GM03348 (cell line): ENCODE results near the gene PPP1R3G.
A peak's percentile ranks its signal among the peaks of the same experiment; 100 is the strongest.
"Not testable (repeated sequence)": the region's sequence is repeated elsewhere in the genome, so short reads cannot be mapped to it uniquely, and the experiment has no call there.

Experiments
- DNase-seq: peaks from one replicate; pipeline ENCODE4 v3.0.0; 2012; ENCODE audit warnings: low spot score

Gene PPP1R3G

DNA sequence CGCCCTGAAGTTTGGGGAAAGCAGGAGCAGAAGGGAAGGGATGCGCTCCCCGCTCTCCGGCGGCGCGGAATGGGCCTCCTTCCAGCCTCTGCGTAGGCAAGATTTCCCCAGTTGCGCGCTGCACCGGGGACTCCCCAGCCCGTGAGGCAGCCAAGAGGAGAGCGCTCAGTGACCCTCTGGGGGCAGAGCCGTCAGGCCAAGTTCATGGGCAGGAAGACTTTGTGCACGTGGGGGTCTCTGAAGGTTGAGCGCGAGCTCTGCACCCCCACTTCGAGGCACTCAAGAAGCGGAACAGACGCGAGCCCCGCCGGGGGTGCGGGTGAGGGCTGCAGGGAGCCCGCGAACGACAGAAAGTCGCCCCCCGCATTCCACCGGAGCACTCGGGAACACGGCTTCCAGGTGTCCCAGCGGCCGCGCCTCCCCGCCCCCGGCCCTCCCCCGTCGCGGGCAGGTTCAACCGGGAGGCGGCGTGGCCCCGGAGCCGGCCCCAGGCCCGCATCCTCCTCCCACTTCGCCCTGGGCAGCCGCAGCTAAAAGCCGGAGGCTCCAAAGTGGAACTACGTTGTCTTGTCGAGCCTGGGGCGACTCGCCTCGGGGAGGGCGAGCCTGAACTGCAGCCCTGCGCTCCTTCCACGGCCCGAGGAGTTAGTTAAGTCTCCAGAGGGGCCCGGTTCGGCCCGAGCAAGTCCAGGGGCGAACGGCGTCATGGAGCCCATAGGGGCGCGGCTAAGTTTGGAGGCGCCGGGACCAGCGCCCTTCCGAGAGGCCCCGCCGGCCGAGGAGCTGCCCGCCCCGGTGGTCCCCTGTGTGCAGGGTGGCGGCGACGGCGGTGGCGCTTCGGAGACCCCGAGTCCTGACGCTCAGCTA lies at the start of gene PPP1R3G:
PPP1R3G (plus strand) TSS at position 561 of the 867 bp plus-strand sequence; CDS start at position 706, 145 bp downstream.
- DNase-seq: peak; percentile 80

- DNase-seq: no peak
These were observed 48.9 kb upstream of the PPP1R3G start for GRCh38 chr6:5036269-5036668.

DNA sequence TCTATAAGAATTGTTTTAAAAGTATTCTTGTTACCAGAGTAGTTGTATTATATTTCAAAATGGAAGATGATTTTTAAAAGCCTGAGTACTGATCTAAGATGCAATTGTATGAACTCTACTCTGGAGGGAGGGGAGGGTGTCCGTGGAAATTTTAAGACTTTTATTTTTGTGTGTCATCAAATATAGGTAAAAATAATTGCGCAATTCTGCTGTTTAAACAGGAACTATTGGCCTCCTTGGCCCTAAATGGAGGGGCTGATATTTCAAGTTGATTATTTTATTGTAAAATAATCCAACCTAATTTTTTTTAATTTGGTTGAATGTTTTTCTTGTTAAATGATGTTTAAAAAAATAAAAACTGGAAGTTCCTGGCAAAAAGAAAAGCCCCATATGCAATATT lies 43.2 kb upstream of the PPP1R3G start:
- DNase-seq: no peak

DNA sequence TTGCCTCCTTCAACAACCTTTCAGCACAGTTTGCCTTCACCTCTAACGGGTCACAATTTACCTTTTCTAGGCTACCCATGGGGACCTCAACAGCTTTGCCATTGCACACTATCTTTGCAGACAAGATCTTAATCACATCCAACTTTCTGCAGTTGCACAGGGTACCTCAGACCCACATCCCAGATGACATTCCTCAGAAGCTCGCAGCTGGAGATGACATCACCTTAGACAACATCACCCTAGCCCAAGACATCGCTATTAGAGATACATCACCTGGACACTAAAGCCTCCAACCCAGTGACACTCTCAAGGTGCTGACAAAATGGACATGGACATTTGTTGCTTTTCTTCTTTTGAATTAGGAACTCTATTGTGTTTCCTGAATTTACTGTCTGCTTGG lies 42.7 kb upstream of the PPP1R3G start:
- DNase-seq: no peak

- DNase-seq: no peak
These were observed 40.3 kb upstream of the PPP1R3G start for GRCh38 chr6:5044866-5045265.

GRCh38 chr6:5045416-5045815 lies 39.7 kb upstream of the PPP1R3G start:
- DNase-seq: no peak

DNA sequence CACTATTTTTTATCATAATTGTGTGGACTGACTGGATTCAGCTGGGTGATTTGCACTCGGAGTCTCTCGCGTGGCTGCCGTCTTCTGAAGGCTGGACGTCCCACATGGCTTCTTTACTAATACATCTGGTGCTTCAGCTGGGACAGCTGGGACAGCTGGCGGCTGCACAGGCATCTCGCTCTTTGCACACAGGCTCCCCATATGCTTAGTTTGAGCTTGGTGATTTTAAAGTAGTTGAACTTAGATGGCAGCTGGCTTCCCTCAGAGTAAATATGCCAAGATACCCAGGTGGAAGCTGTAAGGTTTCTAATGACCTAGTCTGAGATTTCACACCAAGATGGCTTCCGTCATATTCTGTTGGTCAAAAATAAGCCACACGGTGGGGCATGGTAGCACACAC lies 38.7 kb upstream of the PPP1R3G start:
- no peak for DNase-seq

DNA sequence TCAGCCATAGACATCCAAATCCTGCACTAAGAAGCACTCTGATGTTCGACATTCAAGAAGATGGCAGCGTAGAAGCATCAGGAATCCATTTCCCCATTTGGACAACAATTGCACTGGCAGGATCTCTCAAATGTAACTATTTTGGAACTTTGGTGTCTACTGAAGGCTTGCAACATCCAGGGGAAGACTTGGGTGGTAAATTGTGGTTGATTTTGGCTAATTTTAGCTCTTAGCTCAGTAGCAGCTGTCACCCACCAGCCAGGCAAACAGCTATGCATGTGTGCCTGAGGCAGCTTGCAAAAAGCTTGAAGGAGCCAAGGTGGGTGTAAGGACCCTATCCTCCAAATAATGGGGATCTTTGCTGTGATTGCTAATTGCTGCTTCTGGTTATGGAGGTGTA lies 35.1 kb upstream of the PPP1R3G start:
- DNase-seq: no peak

- no peak for DNase-seq
These were observed 33.7 kb upstream of the PPP1R3G start for GRCh38 chr6:5051394-5051793.

GRCh38 chr6:5053038-5053437 lies 32.1 kb upstream of the PPP1R3G start:
- DNase-seq: no peak

DNA sequence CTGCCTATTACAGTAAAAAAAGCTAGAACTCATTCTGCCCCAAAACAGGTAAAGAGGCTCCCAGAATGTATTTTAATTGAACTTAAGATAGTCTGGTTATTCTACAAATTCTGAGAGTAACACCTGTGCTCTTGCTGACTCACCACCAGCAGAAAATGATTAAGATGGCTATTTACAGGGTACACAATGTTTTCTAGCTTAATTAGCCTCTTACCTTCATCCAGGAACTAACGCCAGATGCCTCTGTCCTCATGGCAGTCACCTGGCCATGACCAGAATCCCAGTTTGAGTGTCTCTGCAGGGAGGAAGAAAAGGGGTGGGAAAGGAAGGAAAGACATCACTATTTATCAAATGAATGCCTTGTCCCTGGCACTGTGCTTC lies 31.3 kb upstream of the PPP1R3G start:
- no peak for DNase-seq

DNA sequence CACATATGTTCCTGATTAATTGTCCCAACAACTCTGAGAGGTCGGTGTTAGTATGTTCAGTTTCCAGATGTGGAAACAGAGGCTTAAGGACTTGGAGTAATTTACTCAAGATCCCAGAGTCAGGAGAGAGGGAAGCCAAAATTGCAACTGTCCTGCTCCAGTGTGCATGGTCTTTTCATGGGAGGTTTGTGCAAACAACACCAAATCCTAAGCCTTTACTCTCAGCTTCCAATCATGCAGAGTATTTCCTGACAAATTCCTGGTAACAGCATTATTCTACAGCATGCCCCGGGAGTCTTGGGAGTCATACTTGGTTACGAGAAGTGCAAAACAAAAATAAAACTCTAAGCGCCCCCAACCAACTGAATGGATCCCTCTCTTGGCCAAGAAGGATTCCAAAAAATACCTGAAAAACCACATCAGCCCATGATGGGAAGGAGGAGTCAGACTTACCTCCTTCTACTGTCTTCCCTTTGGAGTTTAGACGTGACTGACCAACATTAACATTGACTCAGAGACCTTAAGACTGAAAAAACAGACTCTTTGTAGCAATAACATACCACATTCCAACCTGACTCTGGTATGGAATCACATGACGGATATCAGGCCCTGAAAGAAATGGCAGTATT lies 30.8 kb upstream of the PPP1R3G start:
- DNase-seq: peak; percentile 25

- no peak for DNase-seq
These were observed 30.0 kb upstream of the PPP1R3G start for GRCh38 chr6:5055118-5055517.

GRCh38 chr6:5058254-5058653 lies 26.9 kb upstream of the PPP1R3G start:
- DNase-seq: no peak

GRCh38 chr6:5059036-5059896 lies 25.9 kb upstream of the PPP1R3G start:
- DNase-seq: no peak

DNA sequence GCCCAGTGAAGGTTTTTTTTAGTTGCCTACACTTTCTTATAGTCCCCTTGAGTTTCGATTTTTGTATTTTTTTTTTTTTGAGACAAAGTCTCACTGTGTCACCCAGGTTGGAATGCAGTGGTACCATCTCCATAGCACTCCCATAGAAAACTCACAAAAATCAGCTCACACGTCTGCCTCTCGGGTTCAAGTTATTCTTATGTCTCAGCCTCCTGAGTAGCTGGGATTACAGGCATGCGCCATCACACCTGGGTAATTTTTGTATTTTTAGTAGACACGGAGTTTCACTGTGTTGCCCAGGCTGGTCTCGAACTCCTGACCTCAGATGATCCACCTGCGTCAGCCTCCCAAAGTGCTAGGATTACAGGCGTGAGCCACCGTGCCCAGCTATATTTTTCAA lies 24.7 kb upstream of the PPP1R3G start:
- DNase-seq: not testable (repeated sequence)

GRCh38 chr6:5061152-5061551 lies 24.0 kb upstream of the PPP1R3G start:
- DNase-seq: no peak

- no peak for DNase-seq
These were observed 21.5 kb upstream of the PPP1R3G start for GRCh38 chr6:5063617-5064016.

- no peak for DNase-seq
These were observed 18.6 kb upstream of the PPP1R3G start for GRCh38 chr6:5066456-5067093.

DNA sequence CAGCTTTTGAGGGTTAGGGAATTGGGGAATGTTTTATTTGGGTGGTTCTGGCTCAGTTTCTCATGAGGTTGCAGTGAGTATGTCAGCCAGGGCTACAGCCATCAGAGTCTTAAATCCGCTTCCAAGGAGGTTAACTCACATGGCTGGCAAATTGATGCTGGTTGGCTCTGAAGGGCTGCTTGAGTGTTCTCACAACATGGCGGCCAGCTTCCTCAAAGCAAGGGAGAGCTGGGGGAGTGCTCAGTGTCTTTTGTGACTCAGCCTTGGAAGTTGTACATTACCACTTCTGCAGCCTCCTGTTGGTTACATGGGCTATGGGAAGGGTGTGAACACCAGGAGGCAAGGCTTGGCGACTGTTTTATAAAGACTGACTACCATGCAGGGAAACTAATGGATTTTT lies 17.8 kb upstream of the PPP1R3G start:
- no peak for DNase-seq

- DNase-seq: no peak
These were observed 16.9 kb upstream of the PPP1R3G start for GRCh38 chr6:5068153-5068751.

GRCh38 chr6:5071216-5071615 lies 13.9 kb upstream of the PPP1R3G start:
- DNase-seq: no peak
